GM23338 (cell line): ENCODE measurements around the gene RBM12.

Source experiments
- CREB1 ChIP-seq: fragments of 250-450 bp; sonication (Bioruptor Pico); IDR thresholded peaks from 2 replicates; pipeline ENCODE4 v1.5.0; 2020; ENCODE audit warnings: low read depth, mild to moderate bottlenecking, moderate library complexity
- CTCF ChIP-seq, 2 experiments: fragments of 200-600 bp in 1 of 2; sonication (generic) in 1 of 2; conservative IDR thresholded peaks; 2 replicates each; pipeline versions ENCODE4 v1.5.1 to v1.6.1; 2016 to 2017; ENCODE audit warnings: antibody characterized with exemption in 2 of 2, low read depth in 2 of 2, mild to moderate bottlenecking in 2 of 2, moderate library complexity in 1 of 2
- EZH2phosphoT487 ChIP-seq: fragments of 200-600 bp; sonication (generic); IDR thresholded peaks from one replicate; pipeline ENCODE4 v1.8.1; 2018; ENCODE audit warnings: antibody characterized with exemption; ENCODE audit not compliant: unreplicated experiment

GRCh38 chr20:35653893-35654292, 10.8 kb downstream of the RBM12 start:
- TF ChIP-seq EZH2phosphoT487 (no peak), CTCF (conservative IDR thresholded peaks at IDR 0.05; ENCODE audit: low read depth in 2 of 2) (no peak), CREB1 (CRISPR knock-in tag) (no peak)
